Measurements from ENCODE around the gene DPF3.
A peak's percentile ranks its signal among the peaks of the same experiment; 100 is the strongest.

The DPF3 gene

DNA sequence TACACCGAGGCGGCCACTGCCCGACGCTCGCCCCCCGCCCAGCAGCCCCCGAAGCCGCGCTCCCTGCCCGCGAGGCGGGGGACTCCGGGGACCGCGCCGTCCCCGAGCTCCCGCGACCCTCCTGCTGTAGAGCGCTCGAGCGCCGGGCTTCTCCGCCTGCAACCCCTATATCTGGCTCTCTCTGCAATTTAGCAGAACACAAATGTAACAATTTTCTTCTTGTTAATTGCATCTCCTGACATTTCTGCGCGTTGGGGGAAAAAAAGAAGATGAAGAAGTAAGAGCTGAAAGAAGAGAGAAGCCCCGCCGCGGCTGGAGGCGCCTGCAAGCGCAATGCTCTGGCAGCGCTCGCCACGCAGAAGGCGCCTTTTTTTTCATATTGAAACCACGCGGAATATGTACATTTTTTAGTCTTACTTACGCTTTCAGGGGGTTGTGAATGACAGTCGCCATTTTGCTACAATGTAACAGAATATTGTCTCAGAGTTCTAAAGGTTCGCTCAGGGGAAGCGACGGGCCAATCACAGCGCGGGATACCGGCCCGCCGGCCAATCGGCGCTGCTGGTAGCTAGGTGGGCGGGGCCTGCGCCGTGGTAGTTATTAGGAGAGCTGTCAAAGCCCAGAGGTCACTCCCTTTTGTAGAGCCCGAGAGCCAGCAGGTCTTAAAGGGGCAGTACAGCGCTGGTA is at the start of gene DPF3:
DPF3 (minus strand) TSS at position 466 of the 687 bp plus-strand sequence; CDS start at position 453, 13 bp downstream.
- TF ChIP-seq CTCF (IDR thresholded peaks at IDR 0.05; ENCODE audit: insufficient read depth, low read depth, low read length, missing control alignments) = no peak

DNA sequence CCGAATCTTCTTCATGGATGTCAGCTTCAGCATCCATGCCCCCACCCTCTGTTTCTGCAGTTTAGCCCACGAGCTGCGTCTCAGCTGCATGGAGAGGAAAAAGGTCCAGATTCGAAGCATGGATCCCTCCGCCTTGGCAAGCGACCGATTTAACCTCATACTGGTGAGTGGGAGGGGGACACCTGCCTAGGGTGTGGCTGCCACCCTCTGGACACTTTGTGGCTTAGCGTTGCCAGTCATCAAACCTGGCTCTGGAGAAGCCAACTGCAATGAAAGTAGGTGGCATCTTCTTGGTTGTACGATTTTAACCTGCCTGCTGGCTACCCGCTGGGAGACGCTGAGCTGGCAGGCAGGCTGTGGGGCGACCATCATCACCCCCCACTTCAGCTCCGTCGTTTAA is 49.0 kb upstream of the DPF3 start:
- no peak overlapping the region for H3K4me3 ChIP-seq (ENCODE audit: low read length)
- DNase-seq (ENCODE audit: low read depth) = no peak
- no peak for TF ChIP-seq CTCF (IDR thresholded peaks at IDR 0.05; ENCODE audit: insufficient read depth, low read depth, low read length, missing control alignments)

More for the DNA sequence above, at the start of gene DPF3:
- peak within 1 kb of the TSS; percentile 71 for H3K4me3 ChIP-seq (ENCODE audit: low read length)
- peak; percentile 96 for DNase-seq (ENCODE audit: low read depth)

DNA sequence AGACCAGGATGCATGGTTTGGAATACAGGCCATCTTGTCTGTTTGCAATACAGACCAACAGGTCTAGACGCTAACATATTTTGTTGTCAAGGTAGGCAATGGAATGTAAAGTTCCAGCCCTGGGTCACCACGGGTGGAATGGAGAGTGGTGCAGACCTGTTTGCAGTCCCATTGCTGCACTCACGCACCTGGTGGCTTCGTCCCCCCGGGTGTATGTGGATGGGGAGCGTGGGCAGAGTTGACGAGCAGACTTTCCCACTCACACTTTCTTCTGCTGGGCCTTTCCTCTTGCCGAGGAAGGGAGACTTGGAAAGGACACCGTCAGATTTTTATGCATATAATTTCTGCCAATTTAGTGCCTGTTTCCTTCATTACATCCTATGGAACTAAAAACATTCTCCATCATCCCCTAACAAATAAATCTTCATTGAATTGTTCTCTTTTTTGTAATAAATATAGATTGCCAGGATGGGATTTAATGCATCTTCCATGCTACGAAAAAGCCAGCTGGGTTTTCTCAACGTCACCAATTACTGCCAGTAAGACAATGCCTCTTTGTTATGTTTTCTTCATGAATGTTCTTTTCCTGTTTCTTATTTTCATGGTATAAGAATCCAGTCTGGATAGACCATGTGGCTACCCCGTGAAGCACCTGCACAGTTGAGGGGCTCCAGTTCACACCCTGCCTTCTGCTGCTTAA is 47.5 kb upstream of the DPF3 start:
- DNase-seq (ENCODE audit: low read depth) = no peak
- no peak for TF ChIP-seq CTCF (IDR thresholded peaks at IDR 0.05; ENCODE audit: insufficient read depth, low read depth, low read length, missing control alignments)
- H3K4me3 ChIP-seq (ENCODE audit: low read length) = no peak overlapping the region

- no peak for DNase-seq (ENCODE audit: low read depth)
- TF ChIP-seq CTCF (IDR thresholded peaks at IDR 0.05; ENCODE audit: insufficient read depth, low read depth, low read length, missing control alignments) = no peak
- H3K4me3 ChIP-seq (ENCODE audit: low read length) = no peak overlapping the region
These were observed 45.7 kb upstream of the DPF3 start for GRCh38 chr14:72939630-72940029.

DNA sequence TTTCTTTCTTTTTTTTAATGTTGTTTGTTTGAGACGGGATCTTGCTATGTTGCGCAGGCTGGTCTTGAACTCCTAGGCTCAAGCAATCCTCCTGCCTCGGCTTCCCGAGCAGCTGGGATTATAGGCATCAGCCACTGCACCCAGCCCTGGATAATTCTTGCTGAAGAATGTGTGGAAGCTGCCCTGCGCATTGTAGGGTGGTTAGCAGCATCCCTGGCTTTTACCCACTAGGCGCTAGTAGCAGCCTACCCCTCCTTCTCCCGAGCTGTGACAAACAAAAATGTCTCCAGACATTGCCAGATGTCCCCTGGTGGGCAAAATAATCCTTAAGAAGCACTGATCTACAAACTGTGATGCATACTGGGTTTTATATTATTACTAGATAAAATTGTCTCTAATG is 39.0 kb upstream of the DPF3 start:
- TF ChIP-seq CTCF (IDR thresholded peaks at IDR 0.05; ENCODE audit: insufficient read depth, low read depth, low read length, missing control alignments) = no peak

GRCh38 chr14:72929316-72930080 is 35.6 kb upstream of the DPF3 start:
- no peak overlapping the region for H3K4me3 ChIP-seq (ENCODE audit: low read length)
- DNase-seq (ENCODE audit: low read depth) = no peak
- no peak for TF ChIP-seq CTCF (IDR thresholded peaks at IDR 0.05; ENCODE audit: insufficient read depth, low read depth, low read length, missing control alignments)

More for the DNA sequence above, 39.0 kb upstream of the DPF3 start:
- DNase-seq (ENCODE audit: low read depth) = no peak
- H3K4me3 ChIP-seq (ENCODE audit: low read length) = no peak overlapping the region
